Skeletal muscle satellite cell (primary cell): ENCODE measurements around the gene METTL25.
A peak's percentile ranks its signal among the peaks of the same experiment; 100 is the strongest.
"Not testable (repeated sequence)": the region's sequence is repeated elsewhere in the genome, so short reads cannot be mapped to it uniquely, and the experiment has no call there.

ENCODE experiments used
- H3K27me3 ChIP-seq: 2 replicates; pipeline ENCODE4 v1.7.0; 2013; ENCODE audit warnings: low read length; ENCODE audit not compliant: control insufficient read depth, insufficient read depth
- H3K36me3 ChIP-seq: 2 replicates; pipeline ENCODE4 v1.7.0; 2013; ENCODE audit warnings: mild to moderate bottlenecking, control low read depth, low read length; ENCODE audit not compliant: insufficient read depth
- H3K4me1 ChIP-seq: 2 replicates; pipeline ENCODE4 v1.7.0; 2013; ENCODE audit warnings: low read length; ENCODE audit not compliant: control insufficient read depth, insufficient read depth
- H3K4me2 ChIP-seq: 2 replicates; pipeline ENCODE4 v1.7.0; 2013; ENCODE audit warnings: mild to moderate bottlenecking, low read length
- H3K4me3 ChIP-seq: 2 replicates; pipeline ENCODE4 v1.7.0; 2013; ENCODE audit warnings: low read length
- H3K9ac ChIP-seq: 2 replicates; pipeline ENCODE4 v1.7.0; 2013; ENCODE audit warnings: mild to moderate bottlenecking, low read depth, low read length, moderate library complexity
- H3K9me3 ChIP-seq: replicated peaks from 2 replicates; pipeline ENCODE4 v1.7.0; 2013; ENCODE audit warnings: mild to moderate bottlenecking, control low read depth, low read length

The METTL25 gene

DNA sequence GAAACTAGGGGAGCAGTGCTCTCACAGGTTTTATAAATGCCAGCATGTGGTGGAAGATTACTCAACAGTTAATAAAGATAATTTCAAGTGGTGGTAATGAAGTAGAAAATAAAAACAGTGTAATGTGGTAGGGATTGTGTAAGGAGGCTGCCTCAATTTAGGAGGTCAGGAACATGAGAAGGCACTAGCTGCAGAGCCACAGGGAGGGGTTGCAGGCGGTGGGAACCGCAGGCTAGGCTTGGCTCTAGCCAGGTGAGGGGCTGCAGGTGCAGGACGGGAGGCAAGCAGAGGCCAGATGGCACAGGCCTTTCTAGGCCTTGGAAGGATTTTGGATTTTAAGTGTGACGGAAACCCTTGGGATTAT lies 768 bp downstream of the METTL25 start:
- H3K4me3 ChIP-seq: peak overlapping the region; percentile 90
- H3K4me1 ChIP-seq: peaks cover 13% of the 10 kb centered on the region
- no peaks in the 10 kb centered on the region for H3K27me3 ChIP-seq
- peaks cover 16% of the 10 kb centered on the region for H3K36me3 ChIP-seq
- no peaks in the 10 kb centered on the region for H3K9me3 ChIP-seq
- H3K4me2 ChIP-seq: peak overlapping the region; percentile 81
- H3K9ac ChIP-seq: peak overlapping the region; percentile 95

DNA sequence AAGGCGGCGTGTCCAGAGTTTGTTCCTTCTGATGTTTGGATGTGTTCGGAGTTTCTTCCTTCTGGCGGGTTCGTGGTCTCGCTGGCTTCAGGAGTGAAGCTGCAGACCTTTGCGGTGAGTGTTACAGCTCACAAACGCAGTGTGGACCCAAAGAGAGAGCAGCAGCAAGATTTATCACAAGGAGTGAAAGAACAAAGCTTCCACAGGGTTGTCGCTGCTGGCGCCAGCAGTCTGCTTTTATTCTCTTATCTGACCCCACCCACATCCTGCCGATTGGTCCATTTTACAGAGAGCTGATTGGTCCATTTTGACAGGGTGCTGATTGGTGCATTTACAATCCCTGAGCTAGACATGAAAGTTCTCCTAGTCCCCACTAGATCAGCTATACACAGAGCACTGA lies 2.5 kb downstream of the METTL25 start:
- not testable (repeated sequence) for H3K4me2 ChIP-seq, H3K36me3 ChIP-seq, H3K9ac ChIP-seq, H3K4me3 ChIP-seq, H3K9me3 ChIP-seq, H3K27me3 ChIP-seq
- H3K4me1 ChIP-seq: peaks cover 13% of the 10 kb centered on the region

DNA sequence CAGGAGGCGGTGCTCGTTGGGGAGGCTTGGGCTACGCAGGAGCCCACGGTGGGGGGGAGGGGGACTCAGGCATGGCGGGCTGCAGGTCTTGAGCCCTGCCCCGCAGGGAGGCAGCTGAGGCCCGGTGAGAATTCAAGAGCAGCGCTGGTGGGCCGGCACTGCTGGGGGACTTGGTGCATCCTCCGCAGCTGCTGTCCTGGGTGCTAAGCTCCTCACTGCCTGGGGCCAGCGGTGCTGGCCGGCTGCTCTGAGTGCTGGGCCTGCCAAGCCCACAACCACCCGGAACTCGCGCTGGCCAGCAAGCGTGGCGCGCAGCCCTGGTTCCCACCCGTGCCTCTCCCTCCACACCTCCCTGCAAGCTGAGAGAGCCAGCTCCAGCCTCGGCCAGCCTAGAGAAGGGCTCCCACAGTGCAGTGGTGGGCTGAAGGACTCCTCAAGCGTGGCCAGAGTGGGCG lies 3.2 kb downstream of the METTL25 start:
- H3K4me3 ChIP-seq: no peak overlapping the region
- H3K36me3 ChIP-seq: peaks cover 2% of the 10 kb centered on the region
- H3K4me2 ChIP-seq: no peak overlapping the region
- no peak overlapping the region for H3K9ac ChIP-seq
- no peaks in the 10 kb centered on the region for H3K27me3 ChIP-seq
- peaks cover 13% of the 10 kb centered on the region for H3K4me1 ChIP-seq
- no peaks in the 10 kb centered on the region for H3K9me3 ChIP-seq

- Histone ChIP-seq H3K4me2 (no peak overlapping the region), H3K27me3 (no peaks in the 10 kb centered on the region), H3K9ac (no peak overlapping the region), H3K4me1 (peaks cover 5% of the 10 kb centered on the region), H3K36me3 (no peaks in the 10 kb centered on the region), H3K4me3 (no peak overlapping the region), H3K9me3 (no peaks in the 10 kb centered on the region)
Observed at GRCh38 chr12:82363990-82364389, 5.7 kb downstream of the METTL25 start.

DNA sequence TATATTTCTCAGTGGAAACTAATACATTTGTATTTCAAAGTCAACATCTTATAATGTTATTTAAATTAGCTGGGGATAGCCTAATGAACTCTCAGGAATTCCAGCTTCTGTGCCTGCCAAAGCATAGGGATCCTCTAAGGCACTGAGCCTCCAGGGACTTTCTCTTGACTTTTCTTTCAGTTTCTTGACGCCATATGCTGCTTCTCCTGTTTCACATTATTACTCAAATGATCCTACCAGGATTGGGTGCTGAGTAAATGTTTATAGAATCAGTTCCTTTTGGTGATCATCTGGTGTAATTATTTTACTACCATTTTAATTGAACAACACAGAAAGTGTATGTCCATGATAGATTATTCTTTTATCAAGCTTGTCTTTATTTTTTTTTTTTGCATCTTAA lies 7.9 kb downstream of the METTL25 start:
- Histone ChIP-seq H3K4me3 (no peak overlapping the region), H3K9ac (no peak overlapping the region), H3K27me3 (no peaks in the 10 kb centered on the region), H3K4me1 (no peaks in the 10 kb centered on the region), H3K9me3 (no peaks in the 10 kb centered on the region), H3K4me2 (no peak overlapping the region), H3K36me3 (no peaks in the 10 kb centered on the region)

DNA sequence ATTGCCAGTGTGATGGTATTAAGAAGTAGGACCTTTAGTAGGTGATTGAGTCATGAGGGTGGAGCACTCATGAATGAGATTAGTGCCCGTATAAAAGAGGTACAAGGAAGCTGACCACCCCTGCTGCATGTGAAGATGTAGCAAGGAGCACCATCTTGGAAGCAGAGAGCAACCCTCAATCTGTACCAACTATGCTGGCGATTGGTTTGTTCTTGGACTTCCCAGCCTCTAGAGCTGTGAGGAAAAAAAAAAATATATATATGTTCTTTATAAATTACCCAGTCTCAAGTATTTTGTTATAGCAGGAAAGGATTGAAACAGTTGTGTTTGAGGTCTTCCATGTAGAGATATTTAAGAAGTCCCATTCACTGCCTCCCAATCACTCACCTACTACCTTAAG lies 16.9 kb downstream of the METTL25 start:
- Histone ChIP-seq H3K9me3 (no peaks in the 10 kb centered on the region), H3K4me2 (no peak overlapping the region), H3K9ac (no peak overlapping the region), H3K27me3 (no peaks in the 10 kb centered on the region), H3K36me3 (no peaks in the 10 kb centered on the region), H3K4me3 (no peak overlapping the region), H3K4me1 (no peaks in the 10 kb centered on the region)

GRCh38 chr12:82378997-82379396 lies 20.7 kb downstream of the METTL25 start:
- Histone ChIP-seq H3K9ac (no peak overlapping the region), H3K4me1 (no peaks in the 10 kb centered on the region), H3K4me3 (no peak overlapping the region), H3K36me3 (no peaks in the 10 kb centered on the region), H3K4me2 (no peak overlapping the region), H3K27me3 (no peaks in the 10 kb centered on the region), H3K9me3 (no peaks in the 10 kb centered on the region)

DNA sequence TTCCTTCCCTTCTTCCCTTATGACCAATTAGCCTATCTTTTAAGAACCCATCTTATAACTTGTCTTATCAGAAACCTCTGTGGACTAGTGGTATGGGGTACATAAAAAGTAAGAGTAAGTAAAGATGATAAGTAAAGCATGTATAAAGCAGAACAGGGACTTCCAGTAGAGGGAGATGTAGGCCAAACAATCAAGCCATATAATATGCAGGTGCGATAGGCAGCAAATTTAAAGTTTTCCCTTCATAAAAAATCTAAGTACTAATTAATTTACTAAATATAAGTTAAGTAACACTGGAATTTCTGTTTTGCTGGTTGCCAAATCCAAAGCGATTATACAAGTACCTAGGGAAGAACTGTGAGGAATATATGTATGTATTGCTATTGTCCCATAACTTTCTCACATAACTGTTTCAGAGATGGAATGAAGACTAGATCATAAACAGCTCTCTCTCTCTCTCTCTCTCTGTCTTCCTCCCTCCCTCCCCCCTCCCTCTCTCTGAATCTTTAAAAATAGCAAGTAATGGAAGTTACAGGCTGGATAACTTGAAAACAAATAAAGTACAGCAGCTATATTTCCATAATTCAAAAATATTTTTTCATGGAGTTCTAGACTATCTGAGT lies 25.7 kb downstream of the METTL25 start:
- no peaks in the 10 kb centered on the region for H3K27me3 ChIP-seq
- no peaks in the 10 kb centered on the region for H3K9me3 ChIP-seq
- no peaks in the 10 kb centered on the region for H3K4me1 ChIP-seq
- no peak overlapping the region for H3K4me2 ChIP-seq
- H3K9ac ChIP-seq: no peak overlapping the region
- H3K4me3 ChIP-seq: no peak overlapping the region
- H3K36me3 ChIP-seq: no peaks in the 10 kb centered on the region

DNA sequence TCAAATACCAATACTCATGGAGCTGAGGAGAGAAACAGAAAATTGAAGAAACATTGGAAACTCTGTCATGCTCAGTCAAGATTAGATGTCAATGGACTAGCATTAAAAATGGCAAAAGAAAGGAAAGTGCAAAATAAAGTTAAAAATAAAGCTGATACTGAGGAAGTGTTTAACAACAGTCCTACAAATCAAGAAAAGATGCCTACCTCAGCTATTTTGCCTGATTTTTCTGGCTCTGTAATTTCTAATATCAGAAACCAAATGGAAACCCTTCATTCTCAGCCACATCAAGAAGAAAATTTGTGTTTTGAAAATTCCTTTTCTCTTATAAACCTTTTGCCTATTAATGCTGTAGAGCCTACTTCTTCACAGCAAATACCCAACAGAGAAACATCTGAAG lies 40.5 kb downstream of the METTL25 start:
- H3K4me1 ChIP-seq: no peaks in the 10 kb centered on the region
- no peak overlapping the region for H3K4me2 ChIP-seq
- peaks cover 5% of the 10 kb centered on the region for H3K36me3 ChIP-seq
- no peaks in the 10 kb centered on the region for H3K9me3 ChIP-seq
- H3K9ac ChIP-seq: no peak overlapping the region
- H3K27me3 ChIP-seq: no peaks in the 10 kb centered on the region
- no peak overlapping the region for H3K4me3 ChIP-seq

DNA sequence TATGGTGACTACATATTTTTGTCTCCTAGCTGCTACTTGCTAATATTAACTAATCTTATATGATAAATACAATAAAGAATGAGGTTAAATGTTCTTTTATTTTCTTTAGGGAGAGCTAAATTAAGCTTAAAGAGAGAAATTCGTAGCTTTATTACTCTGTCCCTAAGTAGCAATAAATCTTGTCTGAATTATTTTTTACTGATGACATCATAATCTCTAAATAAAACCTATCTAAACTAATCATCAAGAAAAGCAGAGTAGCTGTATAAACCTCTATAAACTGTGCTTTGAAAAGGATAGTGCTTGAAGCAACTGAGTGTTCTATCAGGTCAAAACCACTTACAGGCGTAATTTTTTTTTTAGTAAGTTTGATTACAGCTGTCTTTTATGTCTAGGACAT lies 42.5 kb downstream of the METTL25 start:
- Histone ChIP-seq H3K9ac (no peak overlapping the region), H3K4me3 (no peak overlapping the region), H3K27me3 (no peaks in the 10 kb centered on the region), H3K4me2 (no peak overlapping the region), H3K4me1 (no peaks in the 10 kb centered on the region), H3K9me3 (no peaks in the 10 kb centered on the region), H3K36me3 (peaks cover 5% of the 10 kb centered on the region)

GRCh38 chr12:82406651-82407050 lies 48.3 kb downstream of the METTL25 start:
- Histone ChIP-seq H3K4me1 (peaks cover 5% of the 10 kb centered on the region), H3K9ac (no peak overlapping the region), H3K4me2 (no peak overlapping the region), H3K4me3 (no peak overlapping the region), H3K36me3 (no peaks in the 10 kb centered on the region), H3K27me3 (no peaks in the 10 kb centered on the region), H3K9me3 (no peaks in the 10 kb centered on the region)

DNA sequence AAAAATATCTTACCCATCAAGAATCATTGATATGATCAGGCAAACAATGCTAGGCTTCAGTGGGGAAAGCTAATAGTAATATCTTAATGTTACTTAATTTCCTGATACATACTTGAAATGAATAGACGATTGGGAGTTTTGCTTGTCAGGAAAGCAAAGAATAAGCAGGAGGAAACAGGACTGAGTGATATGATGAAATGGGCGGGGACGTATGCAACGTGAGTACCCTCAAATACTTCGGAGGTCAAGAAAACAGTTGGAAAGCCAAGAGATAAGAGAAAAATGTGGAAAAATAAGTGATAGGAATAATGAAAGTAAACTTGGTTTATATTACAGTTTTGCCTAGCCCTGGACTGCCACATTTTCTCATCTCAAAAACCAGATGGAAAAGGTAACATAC lies 49.2 kb downstream of the METTL25 start:
- no peak overlapping the region for H3K4me2 ChIP-seq
- H3K9me3 ChIP-seq: no peaks in the 10 kb centered on the region
- H3K9ac ChIP-seq: no peak overlapping the region
- no peaks in the 10 kb centered on the region for H3K36me3 ChIP-seq
- peaks cover 12% of the 10 kb centered on the region for H3K4me1 ChIP-seq
- no peaks in the 10 kb centered on the region for H3K27me3 ChIP-seq
- no peak overlapping the region for H3K4me3 ChIP-seq
